Adrenal gland (tissue), 12 donors: ENCODE results near the gene OXGR1. TPM values are rescaled to one million over a fixed set of nuclear protein-coding genes. Genes with fewer than 3 reads are reported as not detected.
A peak's percentile ranks its signal among the peaks of the same experiment; 100 is the strongest.
"Not testable (repeated sequence)": the region's sequence is repeated elsewhere in the genome, so short reads cannot be mapped to it uniquely, and the experiment has no call there.

Experiments used
- DNase-seq, 7 donors: peaks; one replicate each; pipeline ENCODE4 v3.0.0-alpha.2; 2019 to 2020
- H3K27ac ChIP-seq, 5 donors: fragments of 200-600 bp; sonication (generic) in 4 of 5; 1 replicate in 3 of 5; 2 replicates in 2 of 5; pipeline versions ENCODE4 v1.5.1 to v1.8.0; 2016 to 2020; ENCODE audit warnings: mild to moderate bottlenecking in 1 of 5
- H3K27me3 ChIP-seq: fragments of 200-600 bp; 2 replicates; pipeline ENCODE4 v1.8.0; 2021
- H3K36me3 ChIP-seq, 2 donors: fragments of 200-600 bp; replicated peaks in 1 of 2; 1 replicate in 1 of 2; 2 replicates in 1 of 2; pipeline versions ENCODE4 v1.5.1 to v1.8.0; 2018 to 2022
- H3K4me1 ChIP-seq, 2 donors: fragments of 200-600 bp; replicated peaks in 1 of 2; 1 replicate in 1 of 2; 2 replicates in 1 of 2; pipeline versions ENCODE4 v1.5.1 to v1.8.0; 2018 to 2021
- H3K4me3 ChIP-seq, 4 donors: fragments of 200-600 bp; sonication (generic) in 3 of 4; one replicate each; pipeline ENCODE4 v1.5.1; 2016 to 2018
- H3K9me3 ChIP-seq, 3 donors: fragments of 200-600 bp; sonication (generic) in 1 of 3; replicated peaks in 1 of 3; 1 replicate in 2 of 3; 2 replicates in 1 of 3; pipeline versions ENCODE4 v1.5.1 to v1.8.0; 2016 to 2021
- POLR2A ChIP-seq, 2 donors: fragments of 450-650 bp; IDR thresholded peaks; one replicate each; pipeline ENCODE4 v1.6.1; 2017; ENCODE audit warnings: antibody characterized with exemption in 2 of 2, mild to moderate bottlenecking in 2 of 2, moderate library complexity in 1 of 2
- WGBS, 4 donors: extraction: QIAGEN DNeasy Blood & Tissue Kit in 2 of 4; methylation state at CpG; one replicate each; pipeline versions ENCODE4 v1.1.5 to v1.1.7; 2013 to 2017; 5-methylcytosine and 5-hydroxymethylcytosine counted together
- intact Hi-C, 2 donors: fragments of 100-400 bp; cut with DNase I; formaldehyde crosslinking; loops; one replicate each; pipeline versions ENCODE4 v1.14.1 to v1.15.0; 2022 to 2023
- polyA plus RNA-seq, 3 donors: library from polyadenylated mRNA; stranded (reverse); fragments of 200-250 nt in 2 of 3; fragments of 350-450 nt in 1 of 3; fragmentation: Illumina TruSeq in 1 of 3; extraction: RNeasy Lipid Tissue Mini Kit (QIAGEN cat#74804) in 1 of 3; gene quantifications; one replicate each; pipeline ENCODE4 v1.2.3, GENCODE V29; 2013 to 2014
- total RNA-seq, 9 donors: library from RNA; depleted of rRNA in 4 of 9; stranded (reverse); fragments of >200 nt in 4 of 9; fragments of 120-200 nt in 1 of 9; fragmentation: NEBNext Ultra II Directional in 1 of 9; extraction: Animal tissue kit (Norgen Biotek cat#: 25700) in 1 of 9; gene quantifications; one replicate each; pipeline versions ENCODE4 v1.1.0 to v1.2.4, GENCODE V29; 2013 to 2023
- TF ChIP-seq, protein P1 (sequence below), 6 experiments: fragments of 450-650 bp in 4 of 6; fragments of 200-600 bp in 2 of 6; sonication (generic) in 1 of 6; IDR thresholded peaks; 1 replicate in 5 of 6; 2 replicates in 1 of 6; pipeline versions ENCODE4 v1.5.1 to v1.8.0; 2016 to 2021; ENCODE audit warnings: antibody characterized with exemption in 6 of 6, mild to moderate bottlenecking in 2 of 6, moderate library complexity in 1 of 6
- donor health status: healthy with polysubstance abuse.
- donor health status: Bipolar disorder and iron deficiency.
- donor health status: DM: yes; HTN: yes; CAD: no.
- donor health status: DM: no; HTN: no; CAD: no.
- donor health status: DM: no; HTN: no; CAD: no.
- donor health status: DM: yes; HTN: yes; CAD: no.

OXGR1 gene
- total and polyA plus RNA-seq, 12 donors: 0.11 to 0.13 TPM; not detected in 10

DNA sequence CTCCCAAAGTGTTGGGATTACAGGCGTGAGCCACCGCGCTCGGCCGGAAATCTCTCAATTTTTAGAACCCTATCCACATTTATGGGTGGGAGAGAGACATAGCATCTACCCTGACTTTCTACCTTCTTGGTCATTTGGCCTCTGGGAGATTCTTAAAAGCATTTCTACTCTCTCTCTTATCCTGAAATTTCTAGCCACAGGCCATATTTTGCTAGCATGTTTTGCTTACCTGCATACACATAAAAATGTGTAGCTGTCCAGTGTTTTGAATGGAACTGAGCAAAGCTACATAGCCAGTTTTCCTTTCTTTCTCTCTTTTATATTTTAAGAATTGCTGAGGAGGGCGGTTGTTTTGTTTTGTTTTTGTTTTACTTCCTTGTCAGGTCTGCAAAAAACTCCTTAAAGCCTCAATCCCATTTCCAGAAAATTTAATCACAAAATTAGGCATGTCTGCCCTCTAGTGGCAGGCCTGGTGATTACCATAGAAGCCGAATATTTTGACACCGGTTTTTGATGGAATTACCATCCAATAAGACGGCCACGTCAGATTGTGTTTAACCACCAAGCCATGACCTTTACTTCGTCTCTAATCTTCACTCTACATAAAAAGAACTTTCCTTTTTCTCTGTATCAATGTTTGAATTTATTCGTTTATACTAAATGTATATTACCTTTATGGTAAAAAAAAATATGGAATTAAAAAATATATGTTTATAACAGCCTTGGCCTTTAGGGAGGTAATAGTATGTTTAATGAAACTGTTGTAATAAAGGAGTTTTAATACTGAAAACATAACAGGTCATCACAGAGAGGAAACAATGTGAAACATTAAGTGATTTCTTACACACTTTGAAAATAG, 34.4 kb upstream of the OXGR1 start:
- Histone ChIP-seq H3K27ac (no peak overlapping the region), H3K4me1 (peaks cover 0 to 6% of the 10 kb centered on the region in 2 donors), H3K27me3 (peaks cover 3% of the 10 kb centered on the region), H3K4me3 (no peak overlapping the region), H3K9me3 (no peaks in the 10 kb centered on the region), H3K36me3 (no peaks in the 10 kb centered on the region)
- no peak for TF ChIP-seq POLR2A (IDR thresholded peaks at IDR 0.05)
- TF ChIP-seq, protein P1, sequence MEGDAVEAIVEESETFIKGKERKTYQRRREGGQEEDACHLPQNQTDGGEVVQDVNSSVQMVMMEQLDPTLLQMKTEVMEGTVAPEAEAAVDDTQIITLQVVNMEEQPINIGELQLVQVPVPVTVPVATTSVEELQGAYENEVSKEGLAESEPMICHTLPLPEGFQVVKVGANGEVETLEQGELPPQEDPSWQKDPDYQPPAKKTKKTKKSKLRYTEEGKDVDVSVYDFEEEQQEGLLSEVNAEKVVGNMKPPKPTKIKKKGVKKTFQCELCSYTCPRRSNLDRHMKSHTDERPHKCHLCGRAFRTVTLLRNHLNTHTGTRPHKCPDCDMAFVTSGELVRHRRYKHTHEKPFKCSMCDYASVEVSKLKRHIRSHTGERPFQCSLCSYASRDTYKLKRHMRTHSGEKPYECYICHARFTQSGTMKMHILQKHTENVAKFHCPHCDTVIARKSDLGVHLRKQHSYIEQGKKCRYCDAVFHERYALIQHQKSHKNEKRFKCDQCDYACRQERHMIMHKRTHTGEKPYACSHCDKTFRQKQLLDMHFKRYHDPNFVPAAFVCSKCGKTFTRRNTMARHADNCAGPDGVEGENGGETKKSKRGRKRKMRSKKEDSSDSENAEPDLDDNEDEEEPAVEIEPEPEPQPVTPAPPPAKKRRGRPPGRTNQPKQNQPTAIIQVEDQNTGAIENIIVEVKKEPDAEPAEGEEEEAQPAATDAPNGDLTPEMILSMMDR (IDR thresholded peaks at IDR 0.05): peak; percentile 76 to 92 (median 85)
- 42% methylated on average over 12 of the region's 12 CpGs for WGBS, 4 donors
- peak; percentile 35 to 91 (median 66) for DNase-seq
- intact Hi-C loops: loop anchor here in 1 of 2 donors (10.0 kb wide), 1 partner anchor 776 kb away; no protein-coding TSS in a partner anchor

DNA sequence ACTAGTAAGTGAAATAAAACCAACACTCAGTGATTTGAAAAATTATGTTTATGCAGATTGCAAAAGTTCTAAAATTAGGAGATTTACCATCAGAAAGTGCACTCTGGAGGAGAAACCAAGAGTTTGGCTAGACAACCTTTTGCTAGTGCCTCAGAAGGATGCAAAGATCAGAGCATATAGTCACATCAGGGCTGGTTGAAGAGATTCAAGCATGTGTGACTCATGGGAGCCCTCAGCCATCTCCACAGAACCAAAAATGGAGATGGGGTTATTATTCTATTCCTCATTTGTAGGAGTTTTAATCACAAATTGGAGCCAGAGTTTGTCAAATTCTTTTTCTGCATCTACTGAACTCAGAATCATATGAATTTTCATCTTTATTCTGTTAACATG, 32.9 kb upstream of the OXGR1 start:
- H3K4me3 ChIP-seq: no peak overlapping the region
- no peak for DNase-seq
- peaks cover 3% of the 10 kb centered on the region for H3K27me3 ChIP-seq
- H3K4me1 ChIP-seq: peaks cover 0 to 6% of the 10 kb centered on the region in 2 donors
- no peaks in the 10 kb centered on the region for H3K9me3 ChIP-seq
- H3K27ac ChIP-seq: peak overlapping the region in 1 of 5 donors; percentile 18
- no peaks in the 10 kb centered on the region for H3K36me3 ChIP-seq
- TF ChIP-seq, protein P1 (IDR thresholded peaks at IDR 0.05): no peak
- intact Hi-C loops: loop anchor here in 1 of 2 donors (10.0 kb wide), 1 partner anchor 778 kb away; no protein-coding TSS in a partner anchor

DNA sequence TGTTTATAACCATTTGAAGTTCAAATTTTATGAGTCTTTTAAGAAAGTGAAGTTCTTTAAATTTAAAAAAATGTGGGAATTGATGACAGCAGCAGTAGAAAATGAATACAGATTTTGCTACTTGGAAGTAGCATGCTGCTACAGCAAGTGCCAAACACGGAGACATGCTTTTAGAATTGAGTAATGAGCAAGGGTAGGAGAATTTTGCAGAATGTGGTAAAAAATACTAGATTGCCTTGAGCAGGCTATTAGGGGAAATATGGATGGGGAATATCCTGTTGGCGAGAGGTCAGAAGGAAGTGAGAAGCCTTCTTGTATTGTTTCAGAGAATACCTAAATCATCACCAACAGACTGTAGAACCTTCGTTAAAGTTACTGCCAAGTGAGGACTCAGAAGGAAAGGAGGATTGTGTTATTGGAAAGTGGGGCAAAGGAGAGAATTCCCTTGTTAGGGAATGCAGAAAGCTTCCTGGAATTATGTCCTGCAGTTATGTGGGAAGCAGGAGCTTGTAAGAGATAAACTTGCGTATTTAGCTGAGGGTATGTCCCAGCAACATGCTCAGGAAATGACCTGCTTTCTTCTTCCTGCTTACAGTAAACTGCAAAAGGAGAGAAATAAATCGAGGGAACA, 32.4 kb upstream of the OXGR1 start:
- WGBS, 4 donors: 45 to 54% (median 46%) methylated on average over 5 of the region's 5 CpGs
- Histone ChIP-seq H3K36me3 (no peaks in the 10 kb centered on the region), H3K9me3 (no peaks in the 10 kb centered on the region), H3K4me1 (peaks cover 0 to 6% of the 10 kb centered on the region in 2 donors), H3K27me3 (peaks cover 3% of the 10 kb centered on the region), H3K27ac (peak overlapping the region in 1 of 5 donors; percentile 41), H3K4me3 (no peak overlapping the region)
- intact Hi-C loops: loop anchor here in 1 of 2 donors (10.0 kb wide), 1 partner anchor 778 kb away; no protein-coding TSS in a partner anchor
- TF ChIP-seq, protein P1 (IDR thresholded peaks at IDR 0.05): no peak
- TF ChIP-seq POLR2A (IDR thresholded peaks at IDR 0.05): no peak
- DNase-seq: no peak

DNA sequence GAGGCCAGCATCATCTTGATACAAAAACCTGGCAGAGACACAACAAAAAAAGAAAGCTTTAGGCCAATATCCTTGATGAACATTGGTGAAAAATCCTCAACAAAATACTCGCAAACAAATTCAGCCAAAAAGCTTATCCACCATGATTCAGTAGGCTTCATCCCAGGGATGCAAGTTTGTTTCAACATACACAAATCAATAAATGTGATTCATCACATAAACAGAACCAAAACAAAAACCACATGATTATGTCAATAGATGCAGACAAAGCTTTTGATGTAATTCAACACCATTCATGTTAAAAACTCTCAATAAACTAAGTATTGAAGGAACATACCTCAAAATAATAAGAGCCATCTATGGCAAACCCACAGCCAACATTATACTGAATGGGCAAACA, 29.5 kb upstream of the OXGR1 start:
- intact Hi-C loops: loop anchor here in 1 of 2 donors (10.0 kb wide), 1 partner anchor 781 kb away; no protein-coding TSS in a partner anchor
- WGBS, 4 donors: 83 to 94% (median 88%) methylated on average over 1 of the region's 1 CpG

More for the DNA sequence above, 29.5 kb upstream of the OXGR1 start:
- not testable (repeated sequence) for H3K27me3 ChIP-seq, DNase-seq, H3K4me3 ChIP-seq, H3K36me3 ChIP-seq, H3K9me3 ChIP-seq, H3K27ac ChIP-seq, H3K4me1 ChIP-seq
